ENCODE results near the gene SIPA1L2.

SIPA1L2 gene

GRCh38 chr1:232598837-232599177, 31.1 kb downstream of the SIPA1L2 start:
- ChIA-PET CTCF (no interaction called here), POLR2A (interaction anchor here (0.7 to 1.6 kb wide), 5 partner anchors 13 to 61 kb away, joined by 3 to 4 read pairs (median 4); no protein-coding TSS in a partner anchor)
- no peak for DNase-seq (ENCODE audit: extremely low spot score)
- TF ChIP-seq PKNOX1 (IDR thresholded peaks at IDR 0.05), result no peak

- TF ChIP-seq FOXM1 (IDR thresholded peaks at IDR 0.05; ENCODE audit: borderline replicate concordance) (no peak), PKNOX1 (IDR thresholded peaks at IDR 0.05) (no peak), TARDBP (IDR thresholded peaks at IDR 0.05) (no peak), HDGF (IDR thresholded peaks at IDR 0.05; ENCODE audit: borderline replicate concordance) (no peak), SUZ12 (IDR thresholded peaks at IDR 0.05) (no peak)
- ChIA-PET CTCF (interaction anchor here (0.7 kb wide), 1 partner anchor 127 kb away, joined by 3 read pairs; no protein-coding TSS in a partner anchor), POLR2A (interaction anchor here (1.3 to 1.6 kb wide), 2 partner anchors 12 to 30 kb away, joined by 4 read pairs; no protein-coding TSS in a partner anchor)
- no peak for DNase-seq (ENCODE audit: extremely low spot score)
These were observed 31.8 kb downstream of the SIPA1L2 start for GRCh38 chr1:232598133-232598532.

GRCh38 chr1:232597721-232598120, 32.2 kb downstream of the SIPA1L2 start:
- TF ChIP-seq FOXM1 (IDR thresholded peaks at IDR 0.05; ENCODE audit: borderline replicate concordance), result no peak
- TF ChIP-seq FOXK2 (IDR thresholded peaks at IDR 0.05), result no peak
- no peak for TF ChIP-seq PKNOX1 (IDR thresholded peaks at IDR 0.05)
- no peak for TF ChIP-seq L3MBTL2 (conservative IDR thresholded peaks at IDR 0.05)
- no peak for TF ChIP-seq ELF4 (IDR thresholded peaks at IDR 0.05)
- no peak for TF ChIP-seq NFRKB (IDR thresholded peaks at IDR 0.05)
- TF ChIP-seq SP1 (IDR thresholded peaks at IDR 0.05), result no peak
- TF ChIP-seq TARDBP (IDR thresholded peaks at IDR 0.05), result no peak
- no peak for TF ChIP-seq FOXA1 (IDR thresholded peaks at IDR 0.05)
- TF ChIP-seq BHLHE40 (IDR thresholded peaks at IDR 0.05; ENCODE audit: borderline replicate concordance), result no peak
- TF ChIP-seq CTBP1 (IDR thresholded peaks at IDR 0.05; ENCODE audit: borderline replicate concordance), result no peak
- no peak for TF ChIP-seq LEF1 (IDR thresholded peaks at IDR 0.05; ENCODE audit: borderline replicate concordance)
- no peak for TF ChIP-seq ARNT (IDR thresholded peaks at IDR 0.05)
- no peak for TF ChIP-seq ZNF384 (IDR thresholded peaks at IDR 0.05)
- no peak for TF ChIP-seq HDGF (IDR thresholded peaks at IDR 0.05; ENCODE audit: borderline replicate concordance)
- TF ChIP-seq SUZ12 (IDR thresholded peaks at IDR 0.05), result no peak
- DNase-seq (ENCODE audit: extremely low spot score), result no peak
- CTCF ChIA-PET, result interaction anchor here (0.7 kb wide), 1 partner anchor 127 kb away, joined by 3 read pairs; no protein-coding TSS in a partner anchor
- POLR2A ChIA-PET, result no interaction called here

GRCh38 chr1:232596666-232597303, 33.1 kb downstream of the SIPA1L2 start:
- POLR2A ChIA-PET, result no interaction called here
- no peak for TF ChIP-seq FOXA1 (IDR thresholded peaks at IDR 0.05)
- no peak for TF ChIP-seq NFRKB (IDR thresholded peaks at IDR 0.05)
- no peak for TF ChIP-seq BHLHE40 (IDR thresholded peaks at IDR 0.05; ENCODE audit: borderline replicate concordance)
- no peak for TF ChIP-seq SUZ12 (IDR thresholded peaks at IDR 0.05)
- no peak for TF ChIP-seq SP1 (IDR thresholded peaks at IDR 0.05)
- no peak for TF ChIP-seq FOXM1 (IDR thresholded peaks at IDR 0.05; ENCODE audit: borderline replicate concordance)
- TF ChIP-seq CTBP1 (IDR thresholded peaks at IDR 0.05; ENCODE audit: borderline replicate concordance), result no peak
- TF ChIP-seq ELF4 (IDR thresholded peaks at IDR 0.05), result no peak
- TF ChIP-seq ARNT (IDR thresholded peaks at IDR 0.05), result no peak
- no peak for TF ChIP-seq HDGF (IDR thresholded peaks at IDR 0.05; ENCODE audit: borderline replicate concordance)
- TF ChIP-seq LEF1 (IDR thresholded peaks at IDR 0.05; ENCODE audit: borderline replicate concordance), result no peak
- no peak for TF ChIP-seq FOXK2 (IDR thresholded peaks at IDR 0.05)
- TF ChIP-seq L3MBTL2 (conservative IDR thresholded peaks at IDR 0.05), result no peak
- TF ChIP-seq TARDBP (IDR thresholded peaks at IDR 0.05), result no peak
- TF ChIP-seq PKNOX1 (IDR thresholded peaks at IDR 0.05), result no peak
- no peak for TF ChIP-seq ZNF384 (IDR thresholded peaks at IDR 0.05)
- DNase-seq (ENCODE audit: extremely low spot score), result no peak
- CTCF ChIA-PET, result no interaction called here

GRCh38 chr1:232594768-232595698, 34.9 kb downstream of the SIPA1L2 start:
- DNase-seq (ENCODE audit: extremely low spot score), result no peak
- TF ChIP-seq FOXM1 (IDR thresholded peaks at IDR 0.05; ENCODE audit: borderline replicate concordance) (no peak), ZNF384 (IDR thresholded peaks at IDR 0.05) (no peak), TARDBP (IDR thresholded peaks at IDR 0.05) (no peak), LEF1 (IDR thresholded peaks at IDR 0.05; ENCODE audit: borderline replicate concordance) (no peak), SUZ12 (IDR thresholded peaks at IDR 0.05) (no peak), ARNT (IDR thresholded peaks at IDR 0.05) (no peak), ELF4 (IDR thresholded peaks at IDR 0.05) (no peak), FOXK2 (IDR thresholded peaks at IDR 0.05) (no peak), HDGF (IDR thresholded peaks at IDR 0.05; ENCODE audit: borderline replicate concordance) (no peak), L3MBTL2 (conservative IDR thresholded peaks at IDR 0.05) (no peak), NFRKB (IDR thresholded peaks at IDR 0.05) (no peak), CTBP1 (IDR thresholded peaks at IDR 0.05; ENCODE audit: borderline replicate concordance) (no peak), PKNOX1 (IDR thresholded peaks at IDR 0.05) (no peak), BHLHE40 (IDR thresholded peaks at IDR 0.05; ENCODE audit: borderline replicate concordance) (no peak), SP1 (IDR thresholded peaks at IDR 0.05) (no peak), FOXA1 (IDR thresholded peaks at IDR 0.05) (no peak)
- ChIA-PET CTCF (interaction anchor here (0.8 to 1.3 kb wide), 2 partner anchors 8 to 9 kb away, joined by 3 to 4 read pairs; no protein-coding TSS in a partner anchor), POLR2A (no interaction called here)

Data from HEK293T (cell line).